HG02610 (cell line): ENCODE measurements around the gene SCARF1.

Experiments
- ATAC-seq: cut with Tn5 transposase; IDR thresholded peaks from one replicate; pipeline ENCODE4 v1.9.1; 2021; ENCODE audit warnings: mild to moderate bottlenecking, moderate library complexity; ENCODE audit not compliant: unreplicated experiment

SCARF1 gene

GRCh38 chr17:1605681-1606351 is 39.7 kb downstream of the SCARF1 start:
- no peak for ATAC-seq

GRCh38 chr17:1604831-1605528 is 40.6 kb downstream of the SCARF1 start:
- no peak for ATAC-seq

GRCh38 chr17:1601571-1601970 is 44.0 kb downstream of the SCARF1 start:
- ATAC-seq = no peak

- ATAC-seq = no peak
Observed at GRCh38 chr17:1598399-1599095, 47.0 kb downstream of the SCARF1 start.

- no peak for ATAC-seq
Observed at GRCh38 chr17:1597861-1598342, 47.6 kb downstream of the SCARF1 start.

GRCh38 chr17:1593630-1593931 is 52.0 kb downstream of the SCARF1 start:
- no peak for ATAC-seq

- ATAC-seq = peak; percentile 49
Observed at GRCh38 chr17:1592751-1593629, 52.5 kb downstream of the SCARF1 start.

GRCh38 chr17:1591474-1592090 is 54.0 kb downstream of the SCARF1 start:
- no peak for ATAC-seq

GRCh38 chr17:1590747-1591473 is 54.6 kb downstream of the SCARF1 start:
- ATAC-seq = no peak

- no peak for ATAC-seq
Observed at GRCh38 chr17:1590029-1590746, 55.3 kb downstream of the SCARF1 start.

- ATAC-seq = no peak
Observed at GRCh38 chr17:1588821-1589585, 56.5 kb downstream of the SCARF1 start.

GRCh38 chr17:1584167-1584566 is 61.4 kb downstream of the SCARF1 start:
- ATAC-seq = no peak
